B cell (primary cell): ENCODE results near the gene GSS. TPM values are rescaled to one million over a fixed set of nuclear protein-coding genes. Genes with fewer than 3 reads are reported as not detected.

ENCODE experiments used
- ATAC-seq: fragments of 200-7000 bp; cut with Tn5 transposase; one replicate; pipeline ENCODE4 v1.10.0; 2021; ENCODE audit warnings: low read depth, mild to moderate bottlenecking, moderate number of reproducible peaks, moderate library complexity
- CTCF ChIA-PET: fragments of 350-600 bp; sonication (Branson Sonifier 250); formaldehyde crosslinking; loops from one replicate; lab custom pipeline; 2021; ENCODE audit warnings: antibody characterized with exemption, inconsistent platforms; lab: Charles Lee
- POLR2A ChIA-PET: fragments of 350-600 bp; sonication (Branson Sonifier 250); formaldehyde crosslinking; loops from one replicate; lab custom pipeline; 2021; ENCODE audit warnings: antibody characterized with exemption; lab: Charles Lee
- DNase-seq: peaks from one replicate; pipeline ENCODE4 v3.0.0; 2013
- H2AFZ ChIP-seq: 2 replicates; pipeline ENCODE4 v1.6.1; 2012; ENCODE audit warnings: mild to moderate bottlenecking, low read depth, low read length; ENCODE audit not compliant: insufficient read depth, poor library complexity, severe bottlenecking
- H3K27ac ChIP-seq, 2 donors: 1 replicate in 1 of 2; 2 replicates in 1 of 2; pipeline ENCODE4 v1.5.1; 2012 to 2013; ENCODE audit warnings: low read length in 2 of 2, mild to moderate bottlenecking in 2 of 2, moderate library complexity in 1 of 2
- H3K27me3 ChIP-seq, 4 experiments: fragments of 200-600 bp in 1 of 4; sonication (generic) in 1 of 4; replicated peaks in 1 of 4; 1 replicate in 2 of 4; 2 replicates in 2 of 4; pipeline versions ENCODE4 v1.6.1 to v1.7.0; 2013 to 2016; ENCODE audit warnings: low read length in 3 of 4, mild to moderate bottlenecking in 2 of 4, mixed read lengths in 1 of 4, moderate library complexity in 1 of 4; ENCODE audit not compliant: insufficient read depth in 4 of 4, control insufficient read depth in 3 of 4; ENCODE audit errors: control extremely low read depth in 1 of 4
- H3K36me3 ChIP-seq, 2 experiments: replicated peaks in 1 of 2; 1 replicate in 1 of 2; 2 replicates in 1 of 2; pipeline versions ENCODE4 v1.6.1 to v1.7.1; 2013; ENCODE audit warnings: low read length in 1 of 2; ENCODE audit not compliant: insufficient read depth in 2 of 2, control insufficient read depth in 1 of 2; ENCODE audit errors: control extremely low read depth in 1 of 2, extremely low read depth in 1 of 2
- H3K4me1 ChIP-seq, 2 donors: fragments of 200-600 bp in 1 of 2; sonication (generic) in 1 of 2; 1 replicate in 1 of 2; 2 replicates in 1 of 2; pipeline versions ENCODE4 v1.5.1 to v1.6.1; 2013 to 2017; ENCODE audit warnings: low read length in 2 of 2; ENCODE audit not compliant: control insufficient read depth in 2 of 2, insufficient read depth in 2 of 2
- H3K4me2 ChIP-seq: replicated peaks from 2 replicates; pipeline ENCODE3; 2012; ENCODE audit warnings: mild to moderate bottlenecking, low read depth, low read length; ENCODE audit not compliant: poor library complexity, severe bottlenecking
- H3K4me3 ChIP-seq, 5 experiments: fragments of 200-600 bp in 1 of 5; sonication (generic) in 1 of 5; 1 replicate in 3 of 5; 2 replicates in 2 of 5; pipeline versions ENCODE4 v1.5.1 to v1.7.0; 2011 to 2016; ENCODE audit warnings: low read length in 4 of 5, mild to moderate bottlenecking in 4 of 5, low read depth in 2 of 5, control low read depth in 1 of 5, moderate library complexity in 1 of 5; ENCODE audit not compliant: insufficient read depth in 1 of 5; ENCODE audit errors: control extremely low read depth in 1 of 5, extremely low read depth in 1 of 5
- H3K79me2 ChIP-seq: fragments of 200-600 bp; sonication (generic); one replicate; pipeline ENCODE4 v1.6.0; 2016; ENCODE audit warnings: low read length; ENCODE audit not compliant: control insufficient read depth, insufficient read depth
- H3K9ac ChIP-seq: fragments of 200-600 bp; sonication (generic); 2 replicates; pipeline ENCODE4 v1.6.1; 2017; ENCODE audit warnings: mild to moderate bottlenecking, low read length, moderate library complexity
- H3K9me3 ChIP-seq, 3 donors: one replicate each; pipeline versions ENCODE4 v1.6.1 to v1.7.1; 2013; ENCODE audit warnings: low read length in 2 of 3; ENCODE audit not compliant: control insufficient read depth in 2 of 3, insufficient read depth in 1 of 3; ENCODE audit errors: control extremely low read depth in 1 of 3
- H4K20me1 ChIP-seq: 2 replicates; pipeline ENCODE4 v1.6.0; 2012; ENCODE audit warnings: mild to moderate bottlenecking, low read length; ENCODE audit not compliant: insufficient read depth, control insufficient read depth, poor library complexity, severe bottlenecking
- H3K27ac Mint-ChIP-seq: one replicate; pipeline ENCODE4 v1.8.0; 2021; ENCODE audit warnings: mixed read lengths
- H3K27me3 Mint-ChIP-seq: one replicate; pipeline ENCODE4 v1.8.0; 2021; ENCODE audit warnings: mixed read lengths
- H3K4me1 Mint-ChIP-seq: one replicate; pipeline ENCODE4 v1.8.0; 2021; ENCODE audit warnings: mixed read lengths
- H3K4me3 Mint-ChIP-seq: one replicate; pipeline ENCODE4 v1.8.0; 2021; ENCODE audit warnings: mixed read lengths
- H3K9me3 Mint-ChIP-seq: one replicate; pipeline ENCODE4 v1.8.0; 2022; ENCODE audit warnings: mixed read lengths; ENCODE audit not compliant: insufficient read depth
- EZH2 ChIP-seq: IDR thresholded peaks from 2 replicates; pipeline ENCODE4 v1.6.1; 2012; ENCODE audit warnings: borderline replicate concordance, low read depth, mild to moderate bottlenecking, moderate library complexity, low read length; ENCODE audit not compliant: insufficient read depth, poor library complexity, severe bottlenecking
- WGBS: methylation state at CpG from one replicate; pipeline ENCODE4 v1.1.5; 2013; ENCODE audit warnings: missing lambda C conversion rate; ENCODE audit not compliant: insufficient coverage; 5-methylcytosine and 5-hydroxymethylcytosine counted together
- intact Hi-C: fragments of 100-400 bp; cut with micrococcal nuclease; formaldehyde crosslinking; loops from one replicate; pipeline ENCODE4 v1.10.0; 2022
- polyA plus RNA-seq: library from polyadenylated mRNA; depleted of rRNA; stranded (reverse); fragments of >200 nt; gene quantifications from 2 replicates; pipeline ENCODE4 v1.2.3, GENCODE V29; 2012
- total RNA-seq, 2 donors: library from RNA; stranded (reverse); fragments of 120-200 nt in 1 of 2; gene quantifications; 1 replicate in 1 of 2; 2 replicates in 1 of 2; pipeline versions ENCODE4 v1.2.3 to v1.2.4, GENCODE V29; 2013 to 2022
- TF ChIP-seq, protein P1 (sequence below): fragments of 200-600 bp; IDR thresholded peaks from one replicate; pipeline ENCODE4 v1.8.0; 2022; ENCODE audit warnings: antibody characterized with exemption, mild to moderate bottlenecking

The GSS gene
- total and polyA plus RNA-seq, 2 donors (not counting 1 experiment from before 2014, with no cell fraction given): 22.5 to 28.6 TPM

DNA sequence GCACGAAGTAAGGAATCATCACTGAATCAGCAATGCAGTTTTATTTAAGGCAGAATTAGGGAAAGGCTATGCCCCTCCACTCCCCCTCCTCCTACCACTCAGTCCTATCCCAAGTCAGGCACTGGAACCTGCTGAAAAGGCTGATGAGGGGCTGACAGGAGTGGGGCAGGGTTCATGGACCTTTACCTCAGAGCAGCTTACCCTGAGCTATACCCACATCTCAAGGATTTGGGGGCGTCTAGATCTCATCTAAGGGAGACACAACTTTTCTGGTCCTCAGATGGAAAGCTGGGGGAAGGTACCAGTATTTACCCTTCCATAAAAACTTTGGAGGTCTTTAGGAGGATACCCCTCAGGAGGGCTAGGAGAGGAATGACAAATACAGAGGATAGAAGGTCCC, 27.2 kb downstream of the GSS start:
- no peak for TF ChIP-seq EZH2
- TF ChIP-seq, protein P1, sequence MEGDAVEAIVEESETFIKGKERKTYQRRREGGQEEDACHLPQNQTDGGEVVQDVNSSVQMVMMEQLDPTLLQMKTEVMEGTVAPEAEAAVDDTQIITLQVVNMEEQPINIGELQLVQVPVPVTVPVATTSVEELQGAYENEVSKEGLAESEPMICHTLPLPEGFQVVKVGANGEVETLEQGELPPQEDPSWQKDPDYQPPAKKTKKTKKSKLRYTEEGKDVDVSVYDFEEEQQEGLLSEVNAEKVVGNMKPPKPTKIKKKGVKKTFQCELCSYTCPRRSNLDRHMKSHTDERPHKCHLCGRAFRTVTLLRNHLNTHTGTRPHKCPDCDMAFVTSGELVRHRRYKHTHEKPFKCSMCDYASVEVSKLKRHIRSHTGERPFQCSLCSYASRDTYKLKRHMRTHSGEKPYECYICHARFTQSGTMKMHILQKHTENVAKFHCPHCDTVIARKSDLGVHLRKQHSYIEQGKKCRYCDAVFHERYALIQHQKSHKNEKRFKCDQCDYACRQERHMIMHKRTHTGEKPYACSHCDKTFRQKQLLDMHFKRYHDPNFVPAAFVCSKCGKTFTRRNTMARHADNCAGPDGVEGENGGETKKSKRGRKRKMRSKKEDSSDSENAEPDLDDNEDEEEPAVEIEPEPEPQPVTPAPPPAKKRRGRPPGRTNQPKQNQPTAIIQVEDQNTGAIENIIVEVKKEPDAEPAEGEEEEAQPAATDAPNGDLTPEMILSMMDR: no peak
- CTCF ChIA-PET: no interaction called here
- no peak overlapping the region for H2AFZ ChIP-seq
- peaks cover 0 to 11% of the 10 kb centered on the region in 2 experiments for H3K36me3 ChIP-seq
- no peaks in the 10 kb centered on the region for H4K20me1 ChIP-seq
- DNase-seq: no peak
- POLR2A ChIA-PET: interaction anchor here (0.6 kb wide), 1 partner anchor 23 kb away, joined by 5 read pairs; no protein-coding TSS in a partner anchor
- no peak for ATAC-seq
- no peaks in the 10 kb centered on the region for H3K9me3 ChIP-seq
- no peak overlapping the region for H3K4me3 Mint-ChIP-seq
- no peaks in the 10 kb centered on the region for H3K4me1 Mint-ChIP-seq
- no peak overlapping the region for H3K4me3 ChIP-seq
- no peaks in the 10 kb centered on the region for H3K27me3 Mint-ChIP-seq
- no peak overlapping the region for H3K4me2 ChIP-seq
- no peaks in the 10 kb centered on the region for H3K27me3 ChIP-seq
- H3K27ac ChIP-seq: no peak overlapping the region
- no peak overlapping the region for H3K27ac Mint-ChIP-seq
- no peak overlapping the region for H3K9ac ChIP-seq
- no peaks in the 10 kb centered on the region for H3K4me1 ChIP-seq
- H3K9me3 Mint-ChIP-seq: no peaks in the 10 kb centered on the region
- no peaks in the 10 kb centered on the region for H3K79me2 ChIP-seq
- WGBS: no CpG with 5 or more reads among the region's 2 CpGs
- intact Hi-C loops: no loop called here

GRCh38 chr20:34927736-34928135, 27.9 kb downstream of the GSS start:
- Histone ChIP-seq H3K4me3 (no peak overlapping the region), H3K4me2 (no peak overlapping the region), H3K79me2 (no peaks in the 10 kb centered on the region), H3K36me3 (peaks cover 0 to 11% of the 10 kb centered on the region in 2 experiments), H3K27ac (no peak overlapping the region), H3K4me1 (no peaks in the 10 kb centered on the region), H3K9ac (no peak overlapping the region), H3K27me3 (no peaks in the 10 kb centered on the region), H2AFZ (no peak overlapping the region), H3K9me3 (no peaks in the 10 kb centered on the region), H4K20me1 (no peaks in the 10 kb centered on the region)
- intact Hi-C loops: no loop called here
- ATAC-seq (no peak), DNase-seq (no peak)
- ChIA-PET CTCF (no interaction called here), POLR2A (interaction anchor here (0.6 kb wide), 1 partner anchor 23 kb away, joined by 5 read pairs; no protein-coding TSS in a partner anchor)
- no peaks in the 10 kb centered on the region for H3K9me3 Mint-ChIP-seq
- H3K4me1 Mint-ChIP-seq: no peaks in the 10 kb centered on the region
- H3K27me3 Mint-ChIP-seq: no peaks in the 10 kb centered on the region
- H3K27ac Mint-ChIP-seq: no peak overlapping the region
- no peak for TF ChIP-seq EZH2
- TF ChIP-seq, protein P1: no peak
- H3K4me3 Mint-ChIP-seq: no peak overlapping the region
- WGBS: no CpG with 5 or more reads among the region's 1 CpG
